ENCODE results near the gene CCDC8. TPM values are rescaled to one million over a fixed set of nuclear protein-coding genes. Genes with fewer than 3 reads are reported as not detected.
"Not testable (repeated sequence)": the region's sequence is repeated elsewhere in the genome, so short reads cannot be mapped to it uniquely, and the experiment has no call there.

The CCDC8 gene
- polyA plus RNA-seq, 1 experiment = 9.2 TPM

DNA sequence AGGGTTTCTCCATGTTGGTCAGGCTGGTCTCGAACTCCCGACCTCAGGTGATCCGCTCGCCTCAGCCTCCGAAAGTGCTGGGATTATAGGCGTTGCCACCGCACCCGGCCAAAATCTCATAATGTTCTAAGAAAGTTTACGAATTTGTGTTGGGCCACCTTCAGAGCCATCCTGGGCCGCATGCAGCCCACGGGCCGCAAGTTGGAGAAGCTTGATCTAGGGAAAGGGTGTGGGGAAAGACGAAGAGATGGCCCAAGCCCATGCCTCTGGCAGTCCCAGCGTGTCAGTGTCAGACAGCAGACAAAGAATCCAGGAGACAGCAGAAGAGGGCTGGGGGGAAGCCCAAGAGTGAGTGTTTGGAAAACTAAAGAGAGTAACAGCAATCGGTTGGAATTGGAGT is 32.7 kb upstream of the CCDC8 start:
- POLR2A ChIA-PET = no interaction called here
- peaks cover 4% of the 10 kb centered on the region for H3K9me3 ChIP-seq (ENCODE audit: control insufficient read depth, insufficient read depth, low read length)
- no peak overlapping the region for H3K27ac ChIP-seq (ENCODE audit: low read depth, low read length)
- CTCF ChIA-PET = interaction anchor here (0.9 kb wide), 1 partner anchor 41 kb away, joined by 3 read pairs; no protein-coding TSS in a partner anchor
- TF ChIP-seq, protein P1, sequence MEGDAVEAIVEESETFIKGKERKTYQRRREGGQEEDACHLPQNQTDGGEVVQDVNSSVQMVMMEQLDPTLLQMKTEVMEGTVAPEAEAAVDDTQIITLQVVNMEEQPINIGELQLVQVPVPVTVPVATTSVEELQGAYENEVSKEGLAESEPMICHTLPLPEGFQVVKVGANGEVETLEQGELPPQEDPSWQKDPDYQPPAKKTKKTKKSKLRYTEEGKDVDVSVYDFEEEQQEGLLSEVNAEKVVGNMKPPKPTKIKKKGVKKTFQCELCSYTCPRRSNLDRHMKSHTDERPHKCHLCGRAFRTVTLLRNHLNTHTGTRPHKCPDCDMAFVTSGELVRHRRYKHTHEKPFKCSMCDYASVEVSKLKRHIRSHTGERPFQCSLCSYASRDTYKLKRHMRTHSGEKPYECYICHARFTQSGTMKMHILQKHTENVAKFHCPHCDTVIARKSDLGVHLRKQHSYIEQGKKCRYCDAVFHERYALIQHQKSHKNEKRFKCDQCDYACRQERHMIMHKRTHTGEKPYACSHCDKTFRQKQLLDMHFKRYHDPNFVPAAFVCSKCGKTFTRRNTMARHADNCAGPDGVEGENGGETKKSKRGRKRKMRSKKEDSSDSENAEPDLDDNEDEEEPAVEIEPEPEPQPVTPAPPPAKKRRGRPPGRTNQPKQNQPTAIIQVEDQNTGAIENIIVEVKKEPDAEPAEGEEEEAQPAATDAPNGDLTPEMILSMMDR (IDR thresholded peaks at IDR 0.05; ENCODE audit: low read depth, low read length) = no peak
- DNase-seq (ENCODE audit: low read depth, low spot score) = no peak
- peaks cover 5% of the 10 kb centered on the region for H3K27me3 ChIP-seq (ENCODE audit: control insufficient read depth, insufficient read depth, low read length)
- no peak overlapping the region for H3K4me3 ChIP-seq (ENCODE audit: low read depth, low read length)

DNA sequence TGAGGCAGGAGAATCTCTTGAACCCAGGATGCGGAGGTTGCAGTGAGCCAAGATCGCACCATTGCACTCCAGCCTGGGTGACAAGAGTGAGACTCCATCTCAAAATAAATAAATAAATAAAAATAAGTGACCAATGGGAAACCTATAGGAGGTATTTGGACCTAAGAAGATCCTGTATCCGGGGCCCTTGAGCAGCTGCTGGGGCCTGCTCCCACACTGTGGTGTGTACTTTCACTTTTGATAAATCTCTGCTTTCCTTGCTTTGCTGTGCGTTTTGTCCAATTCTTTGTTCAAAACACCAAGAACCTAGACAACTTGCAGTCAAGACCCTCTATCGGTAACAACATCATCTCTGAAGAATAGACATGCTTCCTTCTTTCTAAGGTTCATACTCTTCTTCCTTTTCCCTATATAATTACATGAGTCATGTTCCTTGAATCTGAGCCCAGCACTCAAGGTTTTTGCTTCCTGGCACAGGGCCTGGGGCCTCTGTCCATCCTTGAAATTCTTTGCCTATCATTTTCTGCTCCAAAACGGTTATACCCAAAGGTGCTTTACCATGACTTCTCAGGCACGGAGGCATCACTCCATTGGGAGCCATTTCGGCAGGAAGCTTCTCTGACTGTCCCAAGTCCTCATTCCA is 29.6 kb upstream of the CCDC8 start:
- Histone ChIP-seq H3K27me3 (ENCODE audit: control insufficient read depth, insufficient read depth, low read length) (peaks cover 5% of the 10 kb centered on the region), H3K9me3 (ENCODE audit: control insufficient read depth, insufficient read depth, low read length) (no peaks in the 10 kb centered on the region), H3K4me3 (ENCODE audit: low read depth, low read length) (no peak overlapping the region), H3K27ac (ENCODE audit: low read depth, low read length) (no peak overlapping the region)
- CTCF ChIA-PET = interaction anchor here (0.6 to 0.9 kb wide), 2 partner anchors 16 to 94 kb away, joined by 5 to 10 read pairs; no protein-coding TSS in a partner anchor
- TF ChIP-seq, protein P1 (IDR thresholded peaks at IDR 0.05; ENCODE audit: low read depth, low read length) = no peak
- POLR2A ChIA-PET = interaction anchor here (0.7 kb wide), 1 partner anchor 168 kb away, joined by 6 read pairs; no protein-coding TSS in a partner anchor
- DNase-seq (ENCODE audit: low read depth, low spot score) = peak; percentile 44

DNA sequence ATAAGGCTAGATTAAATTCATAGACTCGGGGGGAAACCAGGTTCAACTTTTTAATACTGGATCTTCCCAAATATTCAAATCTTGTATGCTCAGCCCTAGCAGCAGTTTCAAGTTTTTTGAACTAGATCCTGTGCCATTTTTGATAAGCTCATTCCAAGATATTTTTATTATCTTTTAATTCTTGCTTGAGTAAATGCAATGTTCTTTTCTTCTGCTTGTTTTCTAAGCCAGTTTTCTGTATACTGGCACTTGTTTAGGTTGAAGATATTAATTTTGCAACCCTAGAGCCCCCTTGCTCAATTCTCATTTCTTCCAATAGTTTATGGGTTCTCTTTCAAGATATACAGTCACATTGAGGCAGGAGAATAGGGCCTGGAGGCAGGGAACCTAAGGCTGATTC is 28.5 kb upstream of the CCDC8 start:
- ChIA-PET CTCF (no interaction called here), POLR2A (no interaction called here)
- H3K27ac ChIP-seq (ENCODE audit: low read depth, low read length) = no peak overlapping the region
- no peaks in the 10 kb centered on the region for H3K27me3 ChIP-seq (ENCODE audit: control insufficient read depth, insufficient read depth, low read length)
- no peak for DNase-seq (ENCODE audit: low read depth, low spot score)
- H3K4me3 ChIP-seq (ENCODE audit: low read depth, low read length) = no peak overlapping the region
- TF ChIP-seq, protein P1 (IDR thresholded peaks at IDR 0.05; ENCODE audit: low read depth, low read length) = no peak
- no peaks in the 10 kb centered on the region for H3K9me3 ChIP-seq (ENCODE audit: control insufficient read depth, insufficient read depth, low read length)

DNA sequence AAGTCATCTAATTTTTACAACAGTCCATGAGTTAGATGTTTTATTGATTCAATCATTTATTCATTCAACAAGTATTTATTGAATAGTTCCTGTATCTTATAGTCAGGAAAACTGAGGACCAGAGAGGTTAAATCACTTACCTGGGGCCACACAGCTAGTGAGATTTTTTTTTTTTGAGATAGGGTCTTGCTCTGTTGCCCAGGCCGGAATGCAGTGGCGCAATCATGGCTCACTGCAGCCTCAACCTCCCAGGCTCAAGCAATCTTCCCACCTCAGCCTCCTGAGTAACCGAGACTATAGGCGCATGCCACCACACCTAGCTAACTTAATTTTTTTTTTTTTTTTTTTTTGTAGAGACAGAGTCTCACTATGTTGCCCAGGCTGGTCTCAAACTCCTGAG is 22.3 kb upstream of the CCDC8 start:
- POLR2A ChIA-PET = interaction anchor here (0.5 to 0.7 kb wide), 2 partner anchors 134 to 279 kb away, joined by 3 to 7 read pairs; no protein-coding TSS in a partner anchor
- CTCF ChIA-PET = interaction anchor here (2.8 kb wide), 1 partner anchor 40 kb away, joined by 14 read pairs; no protein-coding TSS in a partner anchor

DNA sequence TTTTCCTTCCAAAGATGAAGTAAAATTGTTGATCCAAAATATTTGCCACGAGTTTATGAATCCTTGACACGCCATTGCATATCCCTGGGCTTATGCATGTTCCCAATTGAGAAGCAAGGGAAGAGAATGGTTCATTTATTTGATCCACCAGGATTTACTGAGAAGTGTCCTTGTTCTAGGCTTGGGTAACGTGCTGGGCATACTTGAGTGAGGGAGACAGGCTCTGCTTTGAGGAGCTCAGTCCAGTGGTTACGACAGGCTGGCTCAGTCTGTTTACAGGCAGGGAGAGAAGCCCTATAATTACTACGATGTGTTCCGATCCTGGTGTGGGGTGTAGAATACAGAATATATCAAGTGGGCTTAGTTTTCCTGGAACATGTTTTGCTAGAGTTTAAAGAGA is 21.6 kb upstream of the CCDC8 start:
- Histone ChIP-seq H3K27ac (ENCODE audit: low read depth, low read length) (no peak overlapping the region), H3K9me3 (ENCODE audit: control insufficient read depth, insufficient read depth, low read length) (no peaks in the 10 kb centered on the region), H3K27me3 (ENCODE audit: control insufficient read depth, insufficient read depth, low read length) (no peaks in the 10 kb centered on the region), H3K4me3 (ENCODE audit: low read depth, low read length) (no peak overlapping the region)
- ChIA-PET POLR2A (interaction anchor here (0.5 to 0.7 kb wide), 2 partner anchors 134 to 279 kb away, joined by 3 to 7 read pairs; no protein-coding TSS in a partner anchor), CTCF (interaction anchor here (1.3 to 2.8 kb wide), 2 partner anchors 39 to 81 kb away, joined by 3 to 14 read pairs; no protein-coding TSS in a partner anchor)
- no peak for DNase-seq (ENCODE audit: low read depth, low spot score)
- TF ChIP-seq, protein P1 (IDR thresholded peaks at IDR 0.05; ENCODE audit: low read depth, low read length) = no peak

More for the DNA sequence above, 22.3 kb upstream of the CCDC8 start:
- H3K9me3 ChIP-seq (ENCODE audit: control insufficient read depth, insufficient read depth, low read length); H3K4me3 ChIP-seq (ENCODE audit: low read depth, low read length); DNase-seq (ENCODE audit: low read depth, low spot score); H3K27me3 ChIP-seq (ENCODE audit: control insufficient read depth, insufficient read depth, low read length); H3K27ac ChIP-seq (ENCODE audit: low read depth, low read length): not testable (repeated sequence)

DNA sequence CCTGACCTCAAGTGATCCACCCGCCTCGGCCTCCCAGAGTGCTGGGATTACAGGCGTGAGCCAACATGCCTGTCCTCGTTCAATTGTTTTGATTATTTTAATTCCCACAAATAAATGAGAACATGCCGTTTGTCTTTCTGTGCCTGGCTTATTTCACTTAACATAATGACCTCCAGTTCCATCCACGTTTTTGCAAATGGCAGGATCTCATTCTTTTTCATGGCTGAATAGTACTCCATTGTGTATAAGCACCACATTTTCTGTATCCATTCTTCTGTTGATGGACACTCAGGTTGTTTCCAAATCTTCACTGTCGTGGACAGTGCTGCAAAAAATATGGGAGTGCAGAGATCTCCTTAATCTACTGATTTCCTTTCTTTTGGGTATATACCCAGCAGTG is 20.1 kb upstream of the CCDC8 start:
- H3K27ac ChIP-seq (ENCODE audit: low read depth, low read length); H3K4me3 ChIP-seq (ENCODE audit: low read depth, low read length); POLR2A ChIA-PET; H3K27me3 ChIP-seq (ENCODE audit: control insufficient read depth, insufficient read depth, low read length); DNase-seq (ENCODE audit: low read depth, low spot score); H3K9me3 ChIP-seq (ENCODE audit: control insufficient read depth, insufficient read depth, low read length): not testable (repeated sequence)
- CTCF ChIA-PET = interaction anchor here (2.8 kb wide), 1 partner anchor 38 kb away, joined by 14 read pairs; no protein-coding TSS in a partner anchor

Data from AG04450 (cell line).